OCI-LY7 (cell line): ENCODE data around the gene LLPH.

Experiments used
- CTCF ChIP-seq: fragments of 200-600 bp; sonication (generic); conservative IDR thresholded peaks from 2 replicates; pipeline ENCODE4 v1.5.1; 2014; ENCODE audit warnings: mild to moderate bottlenecking, antibody characterized with exemption, low read length, moderate library complexity, mixed read lengths
- EZH2phosphoT487 ChIP-seq: fragments of 200-600 bp; sonication (generic); IDR thresholded peaks from 2 replicates; pipeline ENCODE4 v1.6.1; 2018; ENCODE audit warnings: low read depth, borderline replicate concordance, mild to moderate bottlenecking, mixed run types, antibody characterized with exemption, low read length, moderate library complexity, mixed read lengths

GRCh38 chr12:66066929-66067523 is 63.5 kb downstream of the LLPH start:
- TF ChIP-seq CTCF = no peak
- TF ChIP-seq EZH2phosphoT487 = no peak
